ENCODE measurements around the gene STK17A. TPM values are rescaled to one million over a fixed set of nuclear protein-coding genes. Genes with fewer than 3 reads are reported as not detected.

STK17A gene
- total RNA-seq, 3 donors from 2014 or later (not counting 1 experiment from before 2014, with no cell fraction given): 92.9 to 135 (median 111) TPM

DNA sequence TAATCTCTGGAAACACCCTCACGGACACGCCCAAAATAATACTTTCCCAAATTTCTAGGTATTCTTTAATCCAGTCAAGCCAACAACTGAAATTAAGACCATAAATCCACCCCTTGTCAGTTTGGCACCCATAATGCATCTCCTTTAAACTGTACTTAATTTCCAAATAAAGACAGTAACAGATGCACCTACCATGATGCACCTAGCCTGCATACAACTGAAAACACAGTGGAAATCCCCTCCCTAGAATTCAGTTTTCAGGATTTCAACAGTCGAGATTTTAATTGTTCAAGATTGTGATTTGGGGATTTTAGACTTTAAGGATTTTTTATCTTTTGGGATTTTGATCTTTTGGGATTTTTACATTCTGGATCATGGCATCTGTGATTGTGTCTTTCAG, 17.1 kb downstream of the STK17A start:
- H3K27ac Mint-ChIP-seq: peak overlapping the region; percentile 76 to 81
- no peak overlapping the region for H3K4me3 ChIP-seq (ENCODE audit: low read length)
- H3K9me3 ChIP-seq (ENCODE audit: control insufficient read depth, insufficient read depth, low read length): no peaks in the 10 kb centered on the region
- ATAC-seq: peak in 1 of 3 donors; percentile 20
- H3K27ac ChIP-seq (ENCODE audit: low read length): no peak overlapping the region
- H3K4me1 ChIP-seq (ENCODE audit: control insufficient read depth, insufficient read depth, low read length): peaks cover 28% of the 10 kb centered on the region
- H3K36me3 ChIP-seq (ENCODE audit: control insufficient read depth, insufficient read depth, low read length): peaks cover 85% of the 10 kb centered on the region
- TF ChIP-seq, protein P1, sequence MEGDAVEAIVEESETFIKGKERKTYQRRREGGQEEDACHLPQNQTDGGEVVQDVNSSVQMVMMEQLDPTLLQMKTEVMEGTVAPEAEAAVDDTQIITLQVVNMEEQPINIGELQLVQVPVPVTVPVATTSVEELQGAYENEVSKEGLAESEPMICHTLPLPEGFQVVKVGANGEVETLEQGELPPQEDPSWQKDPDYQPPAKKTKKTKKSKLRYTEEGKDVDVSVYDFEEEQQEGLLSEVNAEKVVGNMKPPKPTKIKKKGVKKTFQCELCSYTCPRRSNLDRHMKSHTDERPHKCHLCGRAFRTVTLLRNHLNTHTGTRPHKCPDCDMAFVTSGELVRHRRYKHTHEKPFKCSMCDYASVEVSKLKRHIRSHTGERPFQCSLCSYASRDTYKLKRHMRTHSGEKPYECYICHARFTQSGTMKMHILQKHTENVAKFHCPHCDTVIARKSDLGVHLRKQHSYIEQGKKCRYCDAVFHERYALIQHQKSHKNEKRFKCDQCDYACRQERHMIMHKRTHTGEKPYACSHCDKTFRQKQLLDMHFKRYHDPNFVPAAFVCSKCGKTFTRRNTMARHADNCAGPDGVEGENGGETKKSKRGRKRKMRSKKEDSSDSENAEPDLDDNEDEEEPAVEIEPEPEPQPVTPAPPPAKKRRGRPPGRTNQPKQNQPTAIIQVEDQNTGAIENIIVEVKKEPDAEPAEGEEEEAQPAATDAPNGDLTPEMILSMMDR (IDR thresholded peaks at IDR 0.05): no peak
- H3K27me3 Mint-ChIP-seq (ENCODE audit: low read depth in 2 of 2): no peaks in the 10 kb centered on the region
- no peaks in the 10 kb centered on the region for H3K9me3 Mint-ChIP-seq
- H3K4me1 Mint-ChIP-seq: peaks cover 28 to 32% of the 10 kb centered on the region in 2 donors
- intact Hi-C loops (cut with micrococcal nuclease): no loop called here
- 87% methylated on average over 2 of the region's 3 CpGs for WGBS (ENCODE audit: insufficient coverage)
- peak in 1 of 2 donors; percentile 56 for DNase-seq
- H3K27me3 ChIP-seq (ENCODE audit: control insufficient read depth, insufficient read depth, low read length): no peaks in the 10 kb centered on the region
- peak overlapping the region; percentile 10 for H3K4me3 Mint-ChIP-seq
- H3K36me3 Mint-ChIP-seq: peaks cover 12% of the 10 kb centered on the region

DNA sequence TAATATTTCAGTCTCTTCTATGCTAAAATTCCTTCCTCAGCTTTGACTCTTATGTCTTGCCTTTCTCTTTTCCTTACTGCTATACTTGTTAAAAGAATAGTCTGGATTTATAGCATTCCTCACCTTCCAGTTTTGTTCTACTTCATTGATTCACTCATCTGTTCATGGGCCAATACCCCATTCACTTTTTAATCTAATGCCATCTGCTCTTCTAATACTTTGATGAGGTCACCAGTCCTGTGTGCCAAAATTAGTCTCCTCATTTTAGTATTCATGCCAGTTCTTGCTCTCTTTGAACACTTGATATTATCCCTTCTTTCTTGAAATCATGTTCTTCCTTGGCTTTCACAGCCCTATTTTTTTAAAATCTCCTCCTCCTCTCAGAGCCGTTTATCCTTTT, 19.3 kb downstream of the STK17A start:
- H3K27me3 Mint-ChIP-seq (ENCODE audit: low read depth in 2 of 2): no peaks in the 10 kb centered on the region
- H3K4me1 ChIP-seq (ENCODE audit: control insufficient read depth, insufficient read depth, low read length): peaks cover 28% of the 10 kb centered on the region
- H3K9me3 Mint-ChIP-seq: no peaks in the 10 kb centered on the region
- no peak for DNase-seq
- H3K4me3 ChIP-seq (ENCODE audit: low read length): no peak overlapping the region
- H3K4me3 Mint-ChIP-seq: no peak overlapping the region
- peaks cover 69% of the 10 kb centered on the region for H3K36me3 ChIP-seq (ENCODE audit: control insufficient read depth, insufficient read depth, low read length)
- no peak for ATAC-seq
- WGBS (ENCODE audit: insufficient coverage): no CpG with 5 or more reads among the region's 1 CpG
- no peaks in the 10 kb centered on the region for H3K9me3 ChIP-seq (ENCODE audit: control insufficient read depth, insufficient read depth, low read length)
- intact Hi-C loops (cut with micrococcal nuclease): no loop called here
- peaks cover 12% of the 10 kb centered on the region for H3K36me3 Mint-ChIP-seq
- peak overlapping the region; percentile 3 for H3K27ac ChIP-seq (ENCODE audit: low read length)
- no peaks in the 10 kb centered on the region for H3K27me3 ChIP-seq (ENCODE audit: control insufficient read depth, insufficient read depth, low read length)
- H3K27ac Mint-ChIP-seq: no peak overlapping the region
- TF ChIP-seq, protein P1 (IDR thresholded peaks at IDR 0.05): no peak
- H3K4me1 Mint-ChIP-seq: peaks cover 32 to 36% of the 10 kb centered on the region in 2 donors

DNA sequence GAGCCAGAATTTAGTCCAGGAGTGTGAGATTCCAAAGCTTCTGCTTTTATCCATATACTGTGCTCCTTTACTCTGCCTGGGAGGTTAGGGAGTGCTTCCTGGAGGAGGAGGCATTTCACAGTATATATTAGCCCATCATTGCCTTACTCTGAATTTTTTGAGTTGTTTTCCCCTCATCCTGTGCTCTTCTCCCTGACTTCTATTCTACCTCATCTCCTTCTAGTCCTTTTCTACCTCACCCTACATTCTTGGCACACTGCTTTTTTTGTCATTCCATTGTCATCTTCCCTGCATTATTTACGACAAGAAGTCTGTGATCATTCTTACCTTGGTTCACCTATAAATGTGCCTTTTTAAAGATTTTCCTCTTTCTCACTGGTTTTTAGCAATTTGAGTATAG, 21.3 kb downstream of the STK17A start:
- TF ChIP-seq, protein P1 (IDR thresholded peaks at IDR 0.05): no peak
- Mint-ChIP-seq H3K36me3 (peaks cover 23% of the 10 kb centered on the region), H3K27ac (peak overlapping the region; percentile 29 to 77), H3K4me1 (peaks cover 44 to 47% of the 10 kb centered on the region in 2 donors), H3K9me3 (no peaks in the 10 kb centered on the region), H3K4me3 (peak overlapping the region; percentile 61), H3K27me3 (ENCODE audit: low read depth in 2 of 2) (no peaks in the 10 kb centered on the region)
- intact Hi-C loops (cut with micrococcal nuclease): no loop called here
- no peak overlapping the region for H3K4me3 ChIP-seq (ENCODE audit: low read length)
- H3K9me3 ChIP-seq (ENCODE audit: control insufficient read depth, insufficient read depth, low read length): no peaks in the 10 kb centered on the region
- H3K27ac ChIP-seq (ENCODE audit: low read length): peak overlapping the region; percentile 11
- WGBS (ENCODE audit: insufficient coverage): 91% methylated on average over 1 of the region's 1 CpG
- no peak for ATAC-seq
- DNase-seq: no peak
- H3K36me3 ChIP-seq (ENCODE audit: control insufficient read depth, insufficient read depth, low read length): peaks cover 67% of the 10 kb centered on the region
- H3K27me3 ChIP-seq (ENCODE audit: control insufficient read depth, insufficient read depth, low read length): no peaks in the 10 kb centered on the region
- H3K4me1 ChIP-seq (ENCODE audit: control insufficient read depth, insufficient read depth, low read length): peaks cover 25% of the 10 kb centered on the region

DNA sequence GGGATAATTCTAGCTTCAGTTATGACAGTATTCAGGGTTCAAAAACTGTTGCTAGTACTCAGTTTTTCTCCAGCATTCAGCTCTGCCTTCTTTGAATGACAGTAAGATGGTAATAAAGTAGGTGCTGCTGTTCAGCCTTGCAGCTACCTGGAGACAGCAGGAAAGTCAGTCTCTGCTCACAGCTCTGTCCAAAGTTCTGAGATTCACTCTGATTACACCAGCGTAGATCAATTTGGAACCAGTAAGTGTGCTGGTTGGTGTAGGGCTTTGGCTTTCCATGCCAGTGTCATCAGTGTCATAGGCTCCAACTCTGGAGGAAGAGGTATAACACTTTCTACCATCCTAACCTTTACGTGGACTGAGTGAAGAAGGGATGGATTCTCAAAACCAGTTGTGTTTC, 26.2 kb downstream of the STK17A start:
- H3K27ac ChIP-seq (ENCODE audit: low read length): no peak overlapping the region
- H3K27ac Mint-ChIP-seq: peak overlapping the region; percentile 76 to 77

More for the DNA sequence above, 26.2 kb downstream of the STK17A start:
- intact Hi-C loops (cut with micrococcal nuclease): no loop called here
- TF ChIP-seq, protein P1 (IDR thresholded peaks at IDR 0.05): no peak
- H3K36me3 ChIP-seq (ENCODE audit: control insufficient read depth, insufficient read depth, low read length): peaks cover 58% of the 10 kb centered on the region
- 100% methylated on average over 1 of the region's 2 CpGs for WGBS (ENCODE audit: insufficient coverage)
- peak overlapping the region; percentile 1 for H3K4me3 Mint-ChIP-seq
- H3K9me3 ChIP-seq (ENCODE audit: control insufficient read depth, insufficient read depth, low read length): no peaks in the 10 kb centered on the region
- H3K27me3 Mint-ChIP-seq (ENCODE audit: low read depth in 2 of 2): no peaks in the 10 kb centered on the region
- H3K4me3 ChIP-seq (ENCODE audit: low read length): no peak overlapping the region
- DNase-seq (peak in 1 of 2 donors; percentile 14), ATAC-seq (no peak)
- H3K4me1 Mint-ChIP-seq: peaks cover 65 to 67% of the 10 kb centered on the region in 2 donors
- no peaks in the 10 kb centered on the region for H3K9me3 Mint-ChIP-seq
- peaks cover 32% of the 10 kb centered on the region for H3K4me1 ChIP-seq (ENCODE audit: control insufficient read depth, insufficient read depth, low read length)
- H3K36me3 Mint-ChIP-seq: peaks cover 23% of the 10 kb centered on the region
- H3K27me3 ChIP-seq (ENCODE audit: control insufficient read depth, insufficient read depth, low read length): no peaks in the 10 kb centered on the region
